ENCODE results near the gene MN1.

GRCh38 chr22:27771637-27772036 is 29.9 kb downstream of the MN1 start:
- TF ChIP-seq, protein P1, sequence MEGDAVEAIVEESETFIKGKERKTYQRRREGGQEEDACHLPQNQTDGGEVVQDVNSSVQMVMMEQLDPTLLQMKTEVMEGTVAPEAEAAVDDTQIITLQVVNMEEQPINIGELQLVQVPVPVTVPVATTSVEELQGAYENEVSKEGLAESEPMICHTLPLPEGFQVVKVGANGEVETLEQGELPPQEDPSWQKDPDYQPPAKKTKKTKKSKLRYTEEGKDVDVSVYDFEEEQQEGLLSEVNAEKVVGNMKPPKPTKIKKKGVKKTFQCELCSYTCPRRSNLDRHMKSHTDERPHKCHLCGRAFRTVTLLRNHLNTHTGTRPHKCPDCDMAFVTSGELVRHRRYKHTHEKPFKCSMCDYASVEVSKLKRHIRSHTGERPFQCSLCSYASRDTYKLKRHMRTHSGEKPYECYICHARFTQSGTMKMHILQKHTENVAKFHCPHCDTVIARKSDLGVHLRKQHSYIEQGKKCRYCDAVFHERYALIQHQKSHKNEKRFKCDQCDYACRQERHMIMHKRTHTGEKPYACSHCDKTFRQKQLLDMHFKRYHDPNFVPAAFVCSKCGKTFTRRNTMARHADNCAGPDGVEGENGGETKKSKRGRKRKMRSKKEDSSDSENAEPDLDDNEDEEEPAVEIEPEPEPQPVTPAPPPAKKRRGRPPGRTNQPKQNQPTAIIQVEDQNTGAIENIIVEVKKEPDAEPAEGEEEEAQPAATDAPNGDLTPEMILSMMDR (IDR thresholded peaks at IDR 0.05) = no peak
- TF ChIP-seq POLR2A (IDR thresholded peaks at IDR 0.05) = no peak
